Measurements from ENCODE around the gene SLC43A2.

DNA sequence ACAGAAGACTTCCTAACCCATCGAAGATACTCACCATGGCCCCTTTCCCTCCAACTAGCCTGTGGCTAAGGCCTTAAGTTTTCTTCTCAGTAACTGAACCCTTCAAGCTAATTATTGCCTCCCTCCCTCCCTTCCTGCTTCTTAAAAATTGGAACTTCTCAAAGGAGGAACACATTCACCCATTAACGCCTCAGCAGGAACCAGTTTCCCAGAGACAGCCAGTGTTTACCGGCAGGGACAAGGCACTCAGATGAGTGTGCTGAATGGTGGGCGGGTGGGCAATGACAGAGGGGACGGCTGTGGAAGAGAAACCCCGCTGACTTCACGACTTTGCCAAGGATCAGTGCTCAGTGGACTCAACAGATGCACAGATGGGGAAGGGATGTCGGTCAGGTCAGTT, 86.3 kb downstream of the SLC43A2 start:
- TF ChIP-seq, protein P1, sequence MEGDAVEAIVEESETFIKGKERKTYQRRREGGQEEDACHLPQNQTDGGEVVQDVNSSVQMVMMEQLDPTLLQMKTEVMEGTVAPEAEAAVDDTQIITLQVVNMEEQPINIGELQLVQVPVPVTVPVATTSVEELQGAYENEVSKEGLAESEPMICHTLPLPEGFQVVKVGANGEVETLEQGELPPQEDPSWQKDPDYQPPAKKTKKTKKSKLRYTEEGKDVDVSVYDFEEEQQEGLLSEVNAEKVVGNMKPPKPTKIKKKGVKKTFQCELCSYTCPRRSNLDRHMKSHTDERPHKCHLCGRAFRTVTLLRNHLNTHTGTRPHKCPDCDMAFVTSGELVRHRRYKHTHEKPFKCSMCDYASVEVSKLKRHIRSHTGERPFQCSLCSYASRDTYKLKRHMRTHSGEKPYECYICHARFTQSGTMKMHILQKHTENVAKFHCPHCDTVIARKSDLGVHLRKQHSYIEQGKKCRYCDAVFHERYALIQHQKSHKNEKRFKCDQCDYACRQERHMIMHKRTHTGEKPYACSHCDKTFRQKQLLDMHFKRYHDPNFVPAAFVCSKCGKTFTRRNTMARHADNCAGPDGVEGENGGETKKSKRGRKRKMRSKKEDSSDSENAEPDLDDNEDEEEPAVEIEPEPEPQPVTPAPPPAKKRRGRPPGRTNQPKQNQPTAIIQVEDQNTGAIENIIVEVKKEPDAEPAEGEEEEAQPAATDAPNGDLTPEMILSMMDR (IDR thresholded peaks at IDR 0.05), result no peak
- TF ChIP-seq POLR2A (IDR thresholded peaks at IDR 0.05), result no peak

Data from right lobe of liver (tissue), 4 donors.